ENCODE results near the gene ALDOB. TPM values are rescaled to one million over a fixed set of nuclear protein-coding genes. Genes with fewer than 3 reads are reported as not detected.

The ALDOB gene
- total and polyA plus RNA-seq, 4 donors: 527 to 2,132 (median 1,808) TPM

GRCh38 chr9:101403516-101404285 is 31.9 kb downstream of the ALDOB start:
- Histone ChIP-seq H3K9ac (ENCODE audit: low read depth in 1 of 2, low read length in 2 of 2) (no peak overlapping the region), H3K27ac (ENCODE audit: low read depth in 1 of 2, low read length in 2 of 2) (no peak overlapping the region), H3K4me1 (ENCODE audit: control insufficient read depth in 4 of 4, insufficient read depth in 4 of 4, low read length in 3 of 4) (peaks cover 0 to 11% (median 3%) of the 10 kb centered on the region in 4 donors), H3K9me3 (ENCODE audit: control insufficient read depth in 4 of 4, low read length in 3 of 4) (peaks cover 20 to 53% (median 35%) of the 10 kb centered on the region in 4 donors), H3K27me3 (ENCODE audit: control insufficient read depth in 4 of 4, insufficient read depth in 4 of 4, low read length in 3 of 4) (no peaks in the 10 kb centered on the region), H3K36me3 (ENCODE audit: control insufficient read depth in 4 of 4, insufficient read depth in 3 of 4, low read depth in 1 of 4, low read length in 3 of 4) (peaks cover 19 to 77% (median 76%) of the 10 kb centered on the region in 4 donors), H3K4me3 (ENCODE audit: low read depth in 1 of 3, low read length in 3 of 3) (peak overlapping the region in 2 of 3 donors; percentile 6 to 20)
- 96% methylated on average over 9 of the region's 9 CpGs for WGBS
- TF ChIP-seq JUND (IDR thresholded peaks at IDR 0.05) (no peak), SP1 (IDR thresholded peaks at IDR 0.05) (no peak), EGR1 (IDR thresholded peaks at IDR 0.05; ENCODE audit: low read depth in 2 of 2) (no peak), YY1 (IDR thresholded peaks at IDR 0.05) (no peak), RAD21 (IDR thresholded peaks at IDR 0.05) (no peak), REST (IDR thresholded peaks at IDR 0.05) (no peak), FOXA2 (IDR thresholded peaks at IDR 0.05) (no peak), RXRA (IDR thresholded peaks at IDR 0.05) (no peak), HNF4A (conservative IDR thresholded peaks at IDR 0.05) (no peak), ZBTB33 (IDR thresholded peaks at IDR 0.05) (no peak), GABPA (IDR thresholded peaks at IDR 0.05 in 1 of 2, conservative IDR thresholded peaks at IDR 0.05 in 1 of 2) (no peak), MAX (IDR thresholded peaks at IDR 0.05) (no peak), NR2F2 (IDR thresholded peaks at IDR 0.05) (no peak), ATF3 (IDR thresholded peaks at IDR 0.05) (no peak), HNF4G (IDR thresholded peaks at IDR 0.05) (no peak), CTCF (IDR thresholded peaks at IDR 0.05; ENCODE audit: low read depth, low read length, missing input control) (no peak), FOXA1 (IDR thresholded peaks at IDR 0.05) (no peak), TAF1 (conservative IDR thresholded peaks at IDR 0.05) (no peak)
- DNase-seq (ENCODE audit: low spot score): no peak
